ENCODE data around the gene CKAP4. TPM values are rescaled to one million over a fixed set of nuclear protein-coding genes. Genes with fewer than 3 reads are reported as not detected.

Gene CKAP4
- total RNA-seq, 1 experiment from 2014 or later: 62.4 TPM

DNA sequence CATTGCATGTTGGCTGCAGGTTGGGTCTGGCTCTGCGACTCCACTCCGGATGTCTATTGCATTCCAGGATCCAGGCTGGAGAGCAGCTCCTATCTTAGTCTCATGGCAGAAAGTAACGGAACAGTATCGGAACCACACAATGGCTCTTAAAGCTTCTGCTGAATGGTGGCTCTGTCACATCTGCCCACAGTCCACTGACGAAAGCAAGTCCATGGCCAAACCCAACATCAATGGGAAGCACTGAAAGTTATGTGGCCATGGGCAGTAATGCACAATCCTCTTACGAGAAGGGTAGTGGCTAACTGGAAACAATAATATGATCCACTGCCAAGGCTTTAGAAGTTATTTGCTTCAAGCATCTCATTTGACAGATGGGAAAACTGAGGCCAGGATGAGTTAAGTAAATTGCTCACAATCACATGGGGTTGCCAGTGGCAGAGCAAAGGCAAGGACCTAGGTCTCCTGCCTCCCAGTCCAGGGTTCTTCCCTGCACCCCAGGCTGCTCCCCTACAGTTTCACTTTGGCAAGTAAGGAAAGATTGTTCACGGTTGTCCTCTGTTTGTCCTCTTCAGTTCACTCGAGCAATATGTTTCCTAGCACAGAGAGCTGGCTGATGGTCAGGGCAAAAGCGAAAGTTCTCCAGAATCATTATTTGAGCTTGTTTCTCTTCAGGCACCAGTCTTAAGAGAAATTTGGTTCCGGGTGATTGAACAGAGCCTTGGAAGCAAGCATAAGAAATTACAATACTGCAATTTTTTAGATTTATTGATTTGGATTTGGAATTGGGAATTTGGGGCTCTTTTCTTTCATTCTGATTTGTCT is 54.2 kb downstream of the CKAP4 start:
- Histone ChIP-seq H3K56ac (ENCODE audit: insufficient read length, low read depth, low read length) (no peak overlapping the region), H3K18ac (ENCODE audit: insufficient read length, low read depth, low read length) (no peak overlapping the region), H3K27ac (ENCODE audit: insufficient read length, low read depth, low read length) (no peak overlapping the region), H3T11ph (ENCODE audit: low read length) (no peak overlapping the region), H3K9ac (ENCODE audit: extremely low read depth, insufficient read length, low read length) (no peak overlapping the region), H3K4me2 (ENCODE audit: insufficient read depth, insufficient read length, low read length) (no peak overlapping the region), H2BK15ac (ENCODE audit: low read depth, low read length) (no peak overlapping the region), H2AFZ (ENCODE audit: low read length) (no peak overlapping the region), H3K14ac (ENCODE audit: insufficient read depth, low read length) (no peak overlapping the region), H3K4ac (ENCODE audit: low read depth, low read length) (no peak overlapping the region), H2BK120ac (ENCODE audit: low read depth, low read length, poor library complexity, severe bottlenecking) (no peak overlapping the region), H3K9me3 (ENCODE audit: control insufficient read depth, low read depth, low read length) (no peaks in the 10 kb centered on the region), H4K8ac (replicated peaks; ENCODE audit: insufficient read length, low read depth, low read length) (no peak overlapping the region), H4K20me1 (ENCODE audit: control insufficient read depth, insufficient read depth, insufficient read length) (no peaks in the 10 kb centered on the region), H3K4me1 (ENCODE audit: insufficient read depth, low read length) (no peaks in the 10 kb centered on the region), H3K79me2 (ENCODE audit: insufficient read depth, low read length) (no peaks in the 10 kb centered on the region), H2BK5ac (ENCODE audit: insufficient read length, low read length) (no peak overlapping the region), H3K23me2 (ENCODE audit: insufficient read length, low read depth, low read length, poor library complexity, severe bottlenecking) (no peaks in the 10 kb centered on the region), H4K91ac (ENCODE audit: insufficient read length, low read depth, low read length) (no peak overlapping the region), H3K27me3 (ENCODE audit: insufficient read depth, low read length) (no peaks in the 10 kb centered on the region), H3K23ac (ENCODE audit: insufficient read length, low read depth, low read length) (no peak overlapping the region), H4K5ac (ENCODE audit: insufficient read length, low read depth, low read length) (no peak overlapping the region), H2BK20ac (ENCODE audit: low read depth, low read length, poor library complexity, severe bottlenecking) (no peak overlapping the region), H3K79me1 (ENCODE audit: insufficient read depth, low read depth, low read length, poor library complexity, severe bottlenecking) (no peaks in the 10 kb centered on the region), H2AK5ac (ENCODE audit: insufficient read length, low read length) (no peak overlapping the region), H2BK12ac (ENCODE audit: insufficient read length, low read depth, low read length) (no peak overlapping the region)
- H3K4me3 Mint-ChIP-seq: no peak overlapping the region
- H3K36me3 Mint-ChIP-seq (ENCODE audit: insufficient read depth in 1 of 3, low read depth in 3 of 3): no peaks in the 10 kb centered on the region
- H3K27me3 Mint-ChIP-seq (ENCODE audit: low read depth): peaks cover 5% of the 10 kb centered on the region
- H3K4me1 Mint-ChIP-seq: peaks cover 2 to 11% of the 10 kb centered on the region in 2 experiments; a peak in 3 of 4 replicates
- no CpG with 5 or more reads among the region's 10 CpGs for WGBS (ENCODE audit: extremely low coverage, insufficient read length, low lambda C conversion rate)
- TF ChIP-seq CTCF (conservative IDR thresholded peaks at IDR 0.05): no peak
- H3K27ac Mint-ChIP-seq: no peak overlapping the region
- no peaks in the 10 kb centered on the region for H3K9me3 Mint-ChIP-seq
- DNase-seq: no peak

Data from H9 (cell line).